GM19193 (cell line): ENCODE measurements around the gene ACOT13.

Experiments
- POLR2A ChIP-seq: IDR thresholded peaks from 4 replicates; pipeline ENCODE4 v1.6.1; 2011; ENCODE audit not compliant: insufficient read depth, insufficient read length; ENCODE audit errors: extremely low read depth

Gene ACOT13

DNA sequence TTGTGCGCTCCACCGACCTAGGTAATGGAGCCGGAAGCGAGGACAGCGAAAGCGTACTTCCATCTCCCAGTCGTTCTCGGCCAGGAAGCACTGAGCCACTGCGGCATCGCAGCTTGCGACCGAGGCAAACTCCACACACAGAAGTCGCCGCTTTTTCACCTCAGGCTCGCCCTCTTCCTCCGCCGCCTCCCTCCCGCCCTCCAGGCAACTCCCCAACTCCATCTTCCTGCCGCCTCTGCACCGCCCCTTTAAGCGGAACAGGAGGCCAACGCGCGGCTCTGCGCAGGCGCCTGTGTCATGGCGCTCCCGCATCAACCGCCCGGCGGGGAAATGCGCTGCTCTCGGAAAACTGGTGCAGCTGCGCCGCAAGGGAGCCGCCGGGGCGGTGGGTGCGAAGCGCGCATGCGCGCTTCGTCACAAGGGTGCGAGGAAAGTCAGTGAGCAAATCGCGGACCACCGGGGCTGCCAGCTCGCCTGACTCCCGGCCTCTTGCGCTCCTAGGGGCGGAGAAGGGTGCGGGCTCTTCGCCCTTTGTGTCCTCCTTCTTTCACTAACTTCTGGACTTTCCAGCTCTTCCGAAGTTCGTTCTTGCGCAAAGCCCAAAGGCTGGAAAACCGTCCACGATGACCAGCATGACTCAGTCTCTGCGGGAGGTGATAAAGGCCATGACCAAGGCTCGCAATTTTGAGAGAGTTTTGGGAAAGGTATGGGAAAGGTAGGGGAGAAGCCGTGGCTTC lies at the start of gene ACOT13, which contains the start of gene TDP2:
Gene ACOT13 (plus strand): TSS at position 437 of the 737 bp plus-strand sequence. CDS start 187 bp downstream, at position 624.
Gene TDP2 (minus strand): TSS at position 259 of the 737 bp plus-strand sequence. CDS start 37 bp downstream, at position 222.
- peak; percentile 89 for TF ChIP-seq POLR2A

DNA sequence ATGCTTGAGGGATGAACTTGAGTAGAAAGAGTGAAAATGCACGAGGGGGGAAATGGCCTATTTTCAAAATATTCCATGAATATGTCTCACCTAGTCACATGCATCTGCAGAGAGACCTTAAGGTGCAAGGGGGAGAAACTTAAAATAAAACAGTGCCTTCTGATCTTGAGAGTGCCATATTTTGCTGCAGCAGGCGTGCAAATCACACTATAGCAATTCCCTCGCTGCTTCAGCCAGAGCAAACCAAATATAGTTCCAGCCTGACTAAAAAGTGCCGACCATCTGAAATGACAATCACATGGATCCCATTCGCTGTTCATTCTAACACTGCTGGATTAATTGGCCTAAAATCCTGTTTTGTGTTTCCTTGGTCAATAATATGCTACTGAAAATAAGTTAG lies 47.2 kb upstream of the ACOT13 start:
- TF ChIP-seq POLR2A, result no peak

DNA sequence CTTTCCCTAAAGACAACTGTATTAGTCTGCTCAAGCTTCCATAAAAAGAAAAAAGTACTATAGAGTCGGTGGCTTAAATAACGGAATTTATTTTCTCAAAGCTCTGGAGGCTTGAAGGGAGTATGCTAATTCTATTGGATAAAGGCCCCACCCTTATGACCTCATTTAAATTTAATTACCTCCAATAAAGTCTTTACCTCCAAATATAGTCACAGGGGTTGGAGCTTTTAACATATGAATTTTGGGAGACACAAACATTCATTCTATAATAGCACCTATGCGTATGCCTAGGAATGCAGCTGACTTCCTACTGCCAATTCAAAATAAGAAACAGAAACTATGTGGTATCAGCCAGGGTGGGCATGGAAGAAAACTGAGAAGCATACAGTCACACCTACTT lies 46.2 kb upstream of the ACOT13 start:
- TF ChIP-seq POLR2A, result no peak

DNA sequence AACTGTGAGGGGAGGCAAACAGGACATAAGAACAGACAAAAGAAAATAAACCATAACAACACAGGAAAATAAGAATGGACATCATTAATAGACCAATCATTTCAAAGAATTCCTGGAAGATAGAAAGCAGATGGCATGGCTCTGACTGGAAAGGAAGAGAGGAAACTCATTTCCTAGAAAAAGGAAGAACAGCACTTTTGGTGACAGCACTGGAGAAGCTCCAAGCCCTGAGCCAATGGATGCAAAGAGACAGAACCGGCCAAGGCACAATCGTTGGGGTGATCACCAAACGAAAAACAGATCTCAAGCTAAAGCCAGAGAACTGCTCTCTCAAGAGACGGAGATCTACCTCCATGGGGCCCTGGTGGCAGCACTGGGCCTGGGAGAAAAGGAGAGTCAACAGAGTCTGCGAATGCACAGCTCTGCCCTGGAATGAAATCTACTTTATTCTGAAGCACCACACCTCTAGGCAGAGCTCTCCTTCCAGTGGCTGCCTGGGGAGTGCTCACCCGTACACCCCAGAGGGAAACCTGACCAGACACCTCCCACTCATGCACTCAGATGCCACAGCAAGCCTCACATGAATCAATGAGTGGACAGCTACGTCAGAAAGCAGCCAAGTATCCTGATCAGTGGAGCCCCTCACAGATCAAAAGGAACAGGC lies 45.1 kb upstream of the ACOT13 start:
- no peak for TF ChIP-seq POLR2A

GRCh38 chr6:24630856-24631505 lies 35.9 kb upstream of the ACOT13 start:
- no peak for TF ChIP-seq POLR2A

DNA sequence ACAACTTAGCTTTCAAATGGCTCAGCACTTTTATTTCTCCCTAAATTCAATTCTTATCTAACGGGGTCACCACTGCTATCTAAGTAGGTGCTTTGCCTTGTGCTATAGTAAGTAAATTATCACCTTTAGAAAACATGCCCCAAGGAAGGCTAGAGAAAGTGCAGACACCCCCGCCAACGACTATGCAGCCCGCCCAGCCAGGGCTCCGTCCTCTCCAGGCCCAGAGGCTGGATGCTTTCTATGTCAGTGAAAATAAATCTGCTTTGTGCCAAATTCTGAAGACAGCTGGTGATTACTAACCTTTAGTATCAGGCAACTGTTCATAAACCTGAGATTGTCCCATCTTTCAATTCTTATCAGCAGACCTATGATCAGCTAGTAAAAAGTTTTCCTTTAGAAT lies 35.2 kb upstream of the ACOT13 start:
- no peak for TF ChIP-seq POLR2A

- TF ChIP-seq POLR2A, result no peak
Observed at GRCh38 chr6:24632573-24632972, 34.3 kb upstream of the ACOT13 start.

DNA sequence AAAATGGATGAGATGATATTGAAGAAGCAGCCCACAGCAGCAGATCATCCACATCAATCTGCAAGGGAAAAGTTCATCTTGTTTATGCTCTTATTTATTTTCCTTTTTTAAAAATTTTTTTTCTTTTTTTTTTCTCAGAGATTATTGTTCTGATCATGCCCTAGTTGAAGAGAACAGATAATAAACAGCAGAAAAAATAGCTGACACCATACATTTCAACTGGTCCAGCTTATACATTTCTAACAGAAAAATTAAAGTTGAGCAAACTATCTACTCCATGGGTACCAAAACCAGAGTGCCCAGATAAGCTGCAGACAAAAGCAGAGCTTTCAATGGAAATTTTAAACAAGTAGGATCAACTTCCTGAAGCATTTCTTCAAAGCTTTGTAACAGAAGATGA lies 30.2 kb upstream of the ACOT13 start:
- TF ChIP-seq POLR2A, result no peak

DNA sequence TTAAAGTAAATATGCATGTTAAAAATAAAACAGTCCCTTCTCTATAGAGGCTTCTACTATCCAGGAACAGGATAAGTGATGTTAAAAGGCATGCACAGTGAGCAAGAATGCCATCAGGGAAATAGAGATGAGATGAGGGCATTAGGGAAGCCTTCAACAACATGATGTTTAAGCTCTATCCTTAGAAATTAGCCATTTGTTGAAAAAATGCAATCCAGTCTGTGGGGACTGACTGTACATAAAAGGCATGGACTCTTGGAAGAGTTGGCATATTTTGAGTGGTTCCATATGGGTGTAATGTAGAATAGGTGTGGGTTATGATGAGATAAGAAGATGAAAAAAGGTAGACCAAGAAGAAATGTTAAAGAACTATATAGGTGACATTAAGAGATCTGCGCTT lies 26.7 kb upstream of the ACOT13 start:
- no peak for TF ChIP-seq POLR2A

DNA sequence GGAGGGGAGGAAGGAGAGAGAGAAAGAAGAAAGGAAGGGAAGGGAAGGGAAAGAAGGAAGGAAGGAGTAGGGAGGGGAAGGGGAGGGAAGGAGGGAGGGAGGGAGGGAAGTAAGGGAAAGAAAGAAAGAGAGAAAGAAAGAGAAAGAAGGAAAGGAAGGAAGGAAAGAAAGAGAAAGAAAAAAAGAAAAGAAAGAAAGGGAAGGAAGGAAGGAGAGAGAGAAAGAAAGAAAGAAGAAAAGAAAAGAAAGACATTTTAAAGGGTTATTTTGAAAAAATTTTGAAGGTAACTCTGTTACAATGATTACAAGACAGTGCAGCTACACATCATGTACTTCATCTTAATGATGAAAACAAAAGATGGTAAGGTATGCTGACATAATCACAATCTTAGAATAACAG lies 24.8 kb upstream of the ACOT13 start:
- TF ChIP-seq POLR2A, result no peak

- TF ChIP-seq POLR2A, result no peak
Observed at GRCh38 chr6:24643920-24644319, 23.0 kb upstream of the ACOT13 start.

- TF ChIP-seq POLR2A, result no peak
Observed at GRCh38 chr6:24644377-24644776, 22.5 kb upstream of the ACOT13 start.

GRCh38 chr6:24646771-24647170 lies 20.1 kb upstream of the ACOT13 start:
- no peak for TF ChIP-seq POLR2A

DNA sequence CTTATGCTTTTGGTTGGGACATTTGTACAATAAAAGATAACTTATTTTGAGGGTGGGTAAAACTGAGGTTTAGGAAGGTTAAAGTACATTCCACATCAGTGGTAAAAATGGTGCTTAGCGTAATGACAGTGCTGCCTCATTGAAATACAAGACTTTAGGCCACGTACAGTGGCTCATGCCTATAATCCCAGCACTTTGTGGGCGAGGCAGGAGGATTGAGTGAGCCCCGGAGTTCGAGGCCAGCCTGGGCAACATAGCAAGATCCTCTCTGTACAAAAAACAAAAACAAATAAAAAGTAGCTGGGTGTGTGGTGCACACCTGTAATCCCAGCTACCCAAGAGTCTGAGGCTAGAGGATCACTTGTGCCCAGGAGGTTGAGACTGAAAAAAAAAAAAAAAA lies 18.6 kb upstream of the ACOT13 start:
- TF ChIP-seq POLR2A, result no peak

DNA sequence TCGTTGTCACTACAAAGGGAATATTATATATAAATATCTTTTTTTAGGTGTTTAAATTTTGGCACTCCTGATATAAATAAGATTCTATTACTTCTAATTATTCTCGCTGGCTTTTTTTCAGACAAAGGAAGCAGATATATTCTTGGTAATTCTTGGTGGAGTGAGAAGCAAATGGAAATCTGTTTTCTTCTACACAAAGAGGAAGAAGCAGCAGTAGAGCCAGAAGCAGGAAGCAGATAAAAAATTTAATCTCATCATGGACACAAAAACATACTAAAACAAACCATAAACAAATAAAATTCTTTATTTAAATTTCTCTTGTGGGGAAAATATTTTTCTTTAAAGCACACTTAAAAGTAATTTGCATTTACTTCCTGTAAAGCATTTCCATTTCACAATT lies 17.2 kb upstream of the ACOT13 start:
- no peak for TF ChIP-seq POLR2A

GRCh38 chr6:24650365-24650764 lies 16.5 kb upstream of the ACOT13 start:
- TF ChIP-seq POLR2A, result no peak
